ENCODE results near the gene ATG14.

DNA sequence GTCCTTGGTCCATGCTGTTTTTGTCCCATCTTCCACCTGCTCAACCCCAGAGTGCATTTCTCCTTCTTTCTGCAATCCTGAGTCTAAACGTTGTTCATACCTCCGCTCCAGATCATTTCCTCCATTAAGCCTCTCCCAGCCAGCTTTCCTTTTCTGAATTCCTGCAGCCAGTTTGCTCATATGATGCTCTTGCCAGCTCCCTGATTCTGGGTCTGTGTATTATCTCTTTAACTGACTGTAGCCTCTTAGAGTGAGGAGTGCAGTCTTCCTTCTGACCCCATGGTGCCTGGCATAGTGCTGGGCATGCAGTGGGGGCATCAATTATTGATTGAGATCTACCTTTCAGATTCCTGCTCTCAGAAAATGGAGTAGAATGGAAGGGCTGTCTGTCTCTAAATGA is 40.3 kb upstream of the ATG14 start:
- no peak for TF ChIP-seq EZH2phosphoT487 (IDR thresholded peaks at IDR 0.05; ENCODE audit: insufficient read depth, low read depth)
- TF ChIP-seq EZH2 (IDR thresholded peaks at IDR 0.05; ENCODE audit: insufficient read depth, poor library complexity, severe bottlenecking): no peak

All from GM23248 (cell line).